Measurements from ENCODE around the gene RHOF.

The RHOF gene

GRCh38 chr12:121817648-121818043 is 24.2 kb upstream of the RHOF start:
- no peak for DNase-seq

- DNase-seq, result no peak
These were observed 23.6 kb upstream of the RHOF start for GRCh38 chr12:121816925-121817647.

- no peak for DNase-seq
These were observed 21.8 kb upstream of the RHOF start for GRCh38 chr12:121815263-121815662.

- no peak for DNase-seq
These were observed 21.1 kb upstream of the RHOF start for GRCh38 chr12:121814429-121815119.

GRCh38 chr12:121813951-121814350 is 20.5 kb upstream of the RHOF start:
- DNase-seq, result no peak

- no peak for DNase-seq
These were observed 19.7 kb upstream of the RHOF start for GRCh38 chr12:121812921-121813896.

GRCh38 chr12:121812320-121812871 is 18.9 kb upstream of the RHOF start:
- DNase-seq, result peak; percentile 71

- peak; percentile 68 for DNase-seq
These were observed 18.2 kb upstream of the RHOF start for GRCh38 chr12:121811434-121812319.

- no peak for DNase-seq
These were observed 17.4 kb upstream of the RHOF start for GRCh38 chr12:121810833-121811433.

- DNase-seq, result no peak
These were observed 16.8 kb upstream of the RHOF start for GRCh38 chr12:121810234-121810817.

- no peak for DNase-seq
These were observed 16.2 kb upstream of the RHOF start for GRCh38 chr12:121809712-121810116.

GRCh38 chr12:121808623-121809022 is 15.1 kb upstream of the RHOF start:
- DNase-seq, result no peak

- no peak for DNase-seq
These were observed 14.3 kb upstream of the RHOF start for GRCh38 chr12:121807642-121808347.

- DNase-seq, result peak; percentile 27
These were observed 13.3 kb upstream of the RHOF start for GRCh38 chr12:121806546-121807423.

- no peak for DNase-seq
These were observed 12.6 kb upstream of the RHOF start for GRCh38 chr12:121806009-121806545.

GRCh38 chr12:121805171-121806008 is 11.9 kb upstream of the RHOF start:
- DNase-seq, result no peak

- no peak for DNase-seq
These were observed 11.1 kb upstream of the RHOF start for GRCh38 chr12:121804417-121805111.
